Loucy (cell line): Measurements from ENCODE around the gene GATB.

Source experiments
- CTCF ChIP-seq: fragments of 200-600 bp; sonication (generic); conservative IDR thresholded peaks from 2 replicates; pipeline ENCODE4 v1.5.1; 2014; ENCODE audit warnings: mild to moderate bottlenecking, antibody characterized with exemption, low read length
- EZH2phosphoT487 ChIP-seq: fragments of 200-600 bp; IDR thresholded peaks from 2 replicates; pipeline ENCODE4 v1.6.1; 2018; ENCODE audit warnings: antibody characterized with exemption, mild to moderate bottlenecking, moderate library complexity, borderline replicate concordance

- TF ChIP-seq CTCF (no peak), EZH2phosphoT487 (no peak)
Measured at GRCh38 chr4:151675411-151675971, 85.3 kb downstream of the GATB start.
